Neuronal stem cell (in vitro differentiated cells): ENCODE results near the gene FBH1.

ENCODE experiments used
- DNase-seq: peaks from one replicate; pipeline ENCODE4 v3.0.0-alpha.2; 2013; ENCODE audit warnings: low spot score
- H2AFZ ChIP-seq: one replicate; pipeline ENCODE4 v1.6.1; 2013; ENCODE audit warnings: mild to moderate bottlenecking, low read length, inconsistent platforms
- H2AK5ac ChIP-seq: 2 replicates; pipeline ENCODE4 v1.6.1; 2013; ENCODE audit warnings: low read depth, mild to moderate bottlenecking, inconsistent platforms, low read length, moderate library complexity, mixed read lengths
- H2BK120ac ChIP-seq: 2 replicates; pipeline ENCODE4 v1.6.1; 2013; ENCODE audit warnings: low read depth, mild to moderate bottlenecking, inconsistent platforms, low read length, moderate library complexity, mixed read lengths
- H2BK12ac ChIP-seq: one replicate; pipeline ENCODE4 v1.6.1; 2013; ENCODE audit warnings: low read length, inconsistent platforms
- H2BK15ac ChIP-seq: 2 replicates; pipeline ENCODE4 v1.6.1; 2013; ENCODE audit warnings: mild to moderate bottlenecking, low read length, inconsistent platforms, mixed read lengths
- H2BK5ac ChIP-seq: one replicate; pipeline ENCODE4 v1.6.1; 2013; ENCODE audit warnings: inconsistent platforms, mild to moderate bottlenecking, low read length, moderate library complexity
- H3K14ac ChIP-seq: one replicate; pipeline ENCODE4 v1.6.1; 2013; ENCODE audit warnings: low read length, inconsistent platforms
- H3K18ac ChIP-seq: 2 replicates; pipeline ENCODE4 v1.6.1; 2013; ENCODE audit warnings: low read length, inconsistent platforms
- H3K23ac ChIP-seq: 2 replicates; pipeline ENCODE4 v1.6.1; 2013; ENCODE audit warnings: low read depth, mild to moderate bottlenecking, mixed read lengths, low read length, inconsistent platforms; ENCODE audit not compliant: poor library complexity
- H3K27ac ChIP-seq: replicated peaks from 3 replicates; pipeline ENCODE4 v1.5.1; 2013; ENCODE audit warnings: low read length, inconsistent platforms
- H3K27me3 ChIP-seq, 3 experiments: 2 replicates each; pipeline ENCODE4 v1.6.1; 2013; ENCODE audit warnings: low read length in 3 of 3, mild to moderate bottlenecking in 2 of 3, inconsistent platforms in 1 of 3, low read depth in 1 of 3, mixed read lengths in 1 of 3, moderate library complexity in 1 of 3; ENCODE audit not compliant: control insufficient read depth in 3 of 3, insufficient read depth in 3 of 3
- H3K36me3 ChIP-seq, 2 donors: replicated peaks in 1 of 2; 2 replicates each; pipeline ENCODE4 v1.6.1; 2013; ENCODE audit warnings: low read length in 2 of 2; ENCODE audit not compliant: control insufficient read depth in 2 of 2, insufficient read depth in 2 of 2
- H3K4ac ChIP-seq: 2 replicates; pipeline ENCODE4 v1.6.1; 2013; ENCODE audit warnings: inconsistent platforms, mild to moderate bottlenecking, low read length, moderate library complexity
- H3K4me1 ChIP-seq, 2 donors: 1 replicate in 1 of 2; 2 replicates in 1 of 2; pipeline ENCODE4 v1.6.1; 2013; ENCODE audit warnings: low read length in 2 of 2, low read depth in 1 of 2; ENCODE audit not compliant: control insufficient read depth in 2 of 2, insufficient read depth in 1 of 2
- H3K4me2 ChIP-seq: one replicate; pipeline ENCODE4 v1.6.1; 2013; ENCODE audit warnings: mild to moderate bottlenecking, low read length, inconsistent platforms; ENCODE audit not compliant: insufficient read depth, poor library complexity, severe bottlenecking
- H3K4me3 ChIP-seq, 2 donors: 2 replicates each; pipeline ENCODE4 v1.5.1; 2013; ENCODE audit warnings: low read length in 2 of 2, mild to moderate bottlenecking in 2 of 2, inconsistent platforms in 1 of 2, moderate library complexity in 1 of 2
- H3K79me1 ChIP-seq: one replicate; pipeline ENCODE4 v1.6.1; 2013; ENCODE audit warnings: low read depth, mild to moderate bottlenecking, inconsistent platforms, low read length, moderate library complexity
- H3K9ac ChIP-seq: one replicate; pipeline ENCODE4 v1.6.1; 2013; ENCODE audit warnings: mild to moderate bottlenecking, low read depth, low read length, inconsistent platforms; ENCODE audit not compliant: poor library complexity
- H3K9me3 ChIP-seq, 2 donors: replicated peaks in 1 of 2; 2 replicates each; pipeline versions ENCODE3 to v1.6.1; 2013; ENCODE audit warnings: low read length in 2 of 2, mild to moderate bottlenecking in 2 of 2, inconsistent platforms in 1 of 2, low read depth in 1 of 2, mixed read lengths in 1 of 2, moderate library complexity in 1 of 2; ENCODE audit not compliant: control insufficient read depth in 2 of 2, insufficient read depth in 1 of 2
- H4K8ac ChIP-seq: one replicate; pipeline ENCODE4 v1.6.1; 2013; ENCODE audit warnings: low read depth, mild to moderate bottlenecking, inconsistent platforms, low read length, moderate library complexity
- H4K91ac ChIP-seq: one replicate; pipeline ENCODE4 v1.6.1; 2013; ENCODE audit warnings: low read length, low read depth, mild to moderate bottlenecking, inconsistent platforms; ENCODE audit not compliant: poor library complexity
- WGBS, 2 donors: extraction: QIAGEN DNeasy Blood & Tissue Kit; methylation state at CpG; one replicate each; pipeline ENCODE4 v1.1.7; 2013; ENCODE audit warnings: missing lambda C conversion rate in 2 of 2, mixed read lengths in 1 of 2; ENCODE audit not compliant: insufficient read length in 2 of 2, insufficient replicate concordance in 1 of 2; ENCODE audit errors: extremely low coverage in 2 of 2; 5-methylcytosine and 5-hydroxymethylcytosine counted together

FBH1 gene

DNA sequence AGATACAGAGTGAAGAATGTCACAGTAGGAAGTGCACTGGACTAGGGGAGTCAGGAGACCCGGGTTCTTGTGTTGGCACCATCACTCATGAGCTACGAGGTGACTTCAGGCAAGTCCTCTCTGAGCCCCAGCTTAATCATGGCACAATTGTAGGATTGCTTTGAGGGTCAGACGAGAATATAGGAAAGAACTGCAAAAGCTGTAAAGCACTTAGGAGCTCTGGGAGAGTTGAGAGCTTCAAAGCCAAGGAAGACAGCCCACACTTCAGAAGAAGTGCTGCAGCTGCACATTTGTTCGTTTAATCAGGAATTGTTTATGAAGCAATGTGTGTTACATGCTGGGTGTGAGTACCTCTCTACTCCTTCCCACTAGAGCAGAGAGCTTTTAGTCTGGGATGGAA, 4.4 kb downstream of the FBH1 start:
- H2AFZ ChIP-seq: no peak overlapping the region

DNA sequence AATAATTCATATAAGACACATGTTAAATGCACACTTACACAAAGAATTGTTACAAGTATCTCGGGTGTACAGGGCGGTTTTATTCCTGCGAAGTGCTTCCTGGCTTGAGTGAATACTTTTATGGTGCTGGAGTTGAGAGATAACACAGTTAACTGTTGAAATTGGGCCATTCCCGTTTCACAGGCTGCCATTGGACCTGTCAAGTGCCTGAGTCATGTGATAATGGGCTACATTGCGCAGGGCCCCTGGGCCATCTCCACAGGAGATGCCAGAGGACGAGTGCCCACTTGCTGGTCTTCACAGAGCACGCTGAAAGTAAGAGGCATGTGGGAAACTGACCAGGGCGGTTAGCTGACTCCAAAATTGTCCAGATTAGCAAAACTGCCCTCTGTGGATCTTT, 4.8 kb downstream of the FBH1 start:
- Histone ChIP-seq H3K79me1 (peaks cover 8% of the 10 kb centered on the region), H3K4me3 (no peak overlapping the region), H3K27me3 (no peaks in the 10 kb centered on the region), H3K36me3 (peaks cover 17 to 66% of the 10 kb centered on the region in 2 donors), H4K8ac (no peak overlapping the region), H3K27ac (no peak overlapping the region), H3K4ac (no peak overlapping the region), H3K4me1 (peaks cover 2 to 10% of the 10 kb centered on the region in 2 donors), H3K14ac (no peak overlapping the region), H2BK5ac (no peak overlapping the region), H3K23ac (no peak overlapping the region), H2BK15ac (no peak overlapping the region), H2AK5ac (no peak overlapping the region), H4K91ac (no peak overlapping the region), H3K4me2 (no peak overlapping the region), H2BK12ac (no peak overlapping the region), H3K9ac (no peak overlapping the region), H3K9me3 (peaks cover 2 to 13% of the 10 kb centered on the region in 2 donors), H2BK120ac (no peak overlapping the region), H3K18ac (no peak overlapping the region), H2AFZ (no peak overlapping the region)
- DNase-seq: no peak
- no CpG with 5 or more reads among the region's 8 CpGs for WGBS, 2 donors

More for the DNA sequence above, 4.4 kb downstream of the FBH1 start:
- H3K4me2 ChIP-seq: no peak overlapping the region
- peaks cover 2 to 10% of the 10 kb centered on the region in 2 donors for H3K4me1 ChIP-seq
- H3K18ac ChIP-seq: no peak overlapping the region
- H2AK5ac ChIP-seq: no peak overlapping the region
- H3K27me3 ChIP-seq: no peaks in the 10 kb centered on the region
- no peak overlapping the region for H4K91ac ChIP-seq
- no peak overlapping the region for H2BK120ac ChIP-seq
- no peak overlapping the region for H4K8ac ChIP-seq
- H3K14ac ChIP-seq: no peak overlapping the region
- H3K23ac ChIP-seq: no peak overlapping the region
- H3K36me3 ChIP-seq: peaks cover 17 to 66% of the 10 kb centered on the region in 2 donors
- no peak overlapping the region for H2BK5ac ChIP-seq
- no peak overlapping the region for H3K4me3 ChIP-seq
- H2BK12ac ChIP-seq: no peak overlapping the region
- WGBS, 2 donors: no CpG with 5 or more reads among the region's 4 CpGs
- H3K9ac ChIP-seq: no peak overlapping the region
- H3K9me3 ChIP-seq: peaks cover 2 to 13% of the 10 kb centered on the region in 2 donors
- peaks cover 8% of the 10 kb centered on the region for H3K79me1 ChIP-seq
- H2BK15ac ChIP-seq: no peak overlapping the region
- H3K27ac ChIP-seq: no peak overlapping the region
- no peak overlapping the region for H3K4ac ChIP-seq
- no peak for DNase-seq

DNA sequence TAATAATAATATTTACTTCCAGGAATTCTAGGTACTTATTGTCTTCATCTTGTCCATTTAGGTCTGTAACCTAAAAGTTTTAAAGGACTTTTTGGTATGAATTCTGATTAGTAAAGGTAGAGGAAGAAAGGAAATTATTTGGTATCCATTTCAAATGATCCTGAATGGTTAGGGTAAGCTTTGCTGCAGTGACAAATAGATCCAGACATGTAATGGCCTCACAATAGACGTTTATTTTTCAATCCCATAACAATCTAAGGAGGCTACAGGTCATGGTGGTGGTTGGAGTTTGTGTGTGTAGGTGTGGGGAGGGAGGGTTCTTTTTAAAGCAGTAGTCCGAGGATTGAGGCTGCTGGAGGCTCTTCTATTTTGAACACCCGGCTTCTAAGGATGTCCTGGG, 5.3 kb downstream of the FBH1 start:
- WGBS, 2 donors: no CpG with 5 or more reads among the region's 3 CpGs
- Histone ChIP-seq H3K4me2 (no peak overlapping the region), H4K8ac (no peak overlapping the region), H3K14ac (no peak overlapping the region), H3K18ac (no peak overlapping the region), H3K9me3 (peaks cover 2 to 13% of the 10 kb centered on the region in 2 donors), H3K4ac (no peak overlapping the region), H2BK120ac (no peak overlapping the region), H3K23ac (no peak overlapping the region), H3K27me3 (no peaks in the 10 kb centered on the region), H3K27ac (no peak overlapping the region), H3K4me3 (no peak overlapping the region), H3K9ac (no peak overlapping the region), H2BK5ac (no peak overlapping the region), H2BK15ac (no peak overlapping the region), H3K36me3 (peaks cover 17 to 66% of the 10 kb centered on the region in 2 donors), H2BK12ac (no peak overlapping the region), H2AFZ (no peak overlapping the region), H4K91ac (no peak overlapping the region), H3K4me1 (peaks cover 2 to 10% of the 10 kb centered on the region in 2 donors), H3K79me1 (peaks cover 11% of the 10 kb centered on the region), H2AK5ac (no peak overlapping the region)
- no peak for DNase-seq

DNA sequence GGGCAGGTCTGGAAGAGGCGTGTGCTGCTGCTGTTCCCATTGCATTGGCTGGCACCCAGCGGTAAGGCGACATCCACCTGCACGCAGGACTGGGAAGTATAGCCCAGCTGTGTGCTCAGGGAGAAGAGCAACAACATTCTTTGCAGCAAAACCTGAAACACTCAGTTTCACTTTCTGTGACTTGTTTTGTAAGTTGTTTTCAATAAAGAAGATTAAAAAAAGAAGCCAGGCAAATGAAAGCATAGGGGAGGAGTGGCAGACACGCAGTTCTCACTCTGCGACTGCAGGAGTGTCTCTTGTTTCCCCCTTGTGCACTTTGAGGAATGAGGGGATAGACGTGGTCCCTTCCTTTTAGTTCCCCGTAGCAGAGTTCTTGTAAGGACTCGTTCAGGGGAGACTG, 5.8 kb downstream of the FBH1 start:
- no peak overlapping the region for H4K8ac ChIP-seq
- no CpG with 5 or more reads among the region's 9 CpGs for WGBS, 2 donors
- peaks cover 2 to 13% of the 10 kb centered on the region in 2 donors for H3K9me3 ChIP-seq
- H3K9ac ChIP-seq: no peak overlapping the region
- no peak overlapping the region for H2AFZ ChIP-seq
- H2BK5ac ChIP-seq: no peak overlapping the region
- no peaks in the 10 kb centered on the region for H3K27me3 ChIP-seq
- no peak overlapping the region for H3K4me3 ChIP-seq
- peaks cover 2 to 8% of the 10 kb centered on the region in 2 donors for H3K4me1 ChIP-seq
- no peak overlapping the region for H2BK120ac ChIP-seq
- H2AK5ac ChIP-seq: no peak overlapping the region
- H4K91ac ChIP-seq: no peak overlapping the region
- H3K27ac ChIP-seq: no peak overlapping the region
- no peak overlapping the region for H3K4ac ChIP-seq
- no peak overlapping the region for H3K4me2 ChIP-seq
- no peak overlapping the region for H3K14ac ChIP-seq
- H3K79me1 ChIP-seq: peaks cover 7% of the 10 kb centered on the region
- no peak overlapping the region for H3K18ac ChIP-seq
- peaks cover 17 to 66% of the 10 kb centered on the region in 2 donors for H3K36me3 ChIP-seq
- no peak overlapping the region for H2BK15ac ChIP-seq
- no peak overlapping the region for H3K23ac ChIP-seq
- H2BK12ac ChIP-seq: no peak overlapping the region
- DNase-seq: no peak
